Stomach (tissue), 9 donors: ENCODE results near the gene OSBPL2. TPM values are rescaled to one million over a fixed set of nuclear protein-coding genes. Genes with fewer than 3 reads are reported as not detected.

ENCODE experiments used
- DNase-seq, 2 donors: peaks; one replicate each; pipeline versions ENCODE4 v3.0.0 to v3.0.0-alpha.2; 2013 to 2019
- H3K27ac ChIP-seq, 5 donors: fragments of 200-600 bp in 4 of 5; sonication (generic) in 4 of 5; one replicate each; pipeline ENCODE4 v1.5.1; 2013 to 2019; ENCODE audit warnings: mild to moderate bottlenecking in 1 of 5, moderate library complexity in 1 of 5
- H3K27me3 ChIP-seq, 3 donors: fragments of 200-600 bp; sonication (generic); one replicate each; pipeline ENCODE4 v1.5.1; 2017 to 2019; ENCODE audit warnings: mixed run types in 1 of 3
- H3K36me3 ChIP-seq, 4 donors: fragments of 200-600 bp; sonication (generic); 1 replicate in 3 of 4; 2 replicates in 1 of 4; pipeline ENCODE4 v1.5.1; 2016 to 2019
- H3K4me1 ChIP-seq, 4 donors: fragments of 200-600 bp; sonication (generic); one replicate each; pipeline ENCODE4 v1.5.1; 2016 to 2019
- H3K4me3 ChIP-seq, 4 donors: fragments of 200-600 bp; sonication (generic) in 3 of 4; one replicate each; pipeline ENCODE4 v1.5.1; 2016 to 2019; ENCODE audit warnings: mild to moderate bottlenecking in 1 of 4
- H3K9me3 ChIP-seq, 4 donors: fragments of 200-600 bp; sonication (generic); one replicate each; pipeline ENCODE4 v1.5.1; 2016 to 2019
- EP300 ChIP-seq: sonication (generic); formaldehyde crosslinking; IDR thresholded peaks from one replicate; pipeline ENCODE4 v1.6.1; 2017; ENCODE audit warnings: antibody characterized with exemption
- POLR2A ChIP-seq, 4 donors: fragments of 450-650 bp; IDR thresholded peaks; one replicate each; pipeline ENCODE4 v1.6.1; 2016; ENCODE audit warnings: antibody characterized with exemption in 4 of 4, control low read depth in 2 of 4, mild to moderate bottlenecking in 1 of 4, moderate library complexity in 1 of 4
- POLR2AphosphoS5 ChIP-seq, 3 donors: sonication (generic); formaldehyde crosslinking; IDR thresholded peaks; one replicate each; pipeline ENCODE4 v1.6.1; 2016; ENCODE audit warnings: antibody characterized with exemption in 3 of 3
- WGBS, 5 donors: extraction: QIAGEN DNeasy Blood & Tissue Kit in 3 of 5; methylation state at CpG; one replicate each; pipeline versions ENCODE4 v1.1.5 to v1.1.7; 2013 to 2018; 5-methylcytosine and 5-hydroxymethylcytosine counted together
- intact Hi-C: fragments of 100-400 bp; cut with DNase I; formaldehyde crosslinking; loops from one replicate; pipeline ENCODE4 v1.15.1; 2023; ENCODE audit warnings: low total_unique reads
- polyA plus RNA-seq, 3 donors: library from polyadenylated mRNA; stranded (reverse); fragments of 200-250 nt; gene quantifications; one replicate each; pipeline ENCODE4 v1.2.3, GENCODE V29; 2013
- total RNA-seq, 5 donors: library from RNA; depleted of rRNA; stranded (reverse); fragments of >200 nt; gene quantifications; one replicate each; pipeline versions ENCODE4 v1.1.0 to v1.2.3, GENCODE V29; 2014 to 2016
- TF ChIP-seq, protein P1 (sequence below), 7 experiments: fragments of 450-650 bp in 4 of 7; fragments of 200-600 bp in 3 of 7; sonication (generic) in 3 of 7; IDR thresholded peaks; one replicate each; pipeline ENCODE4 v1.5.1; 2016 to 2019; ENCODE audit warnings: antibody characterized with exemption in 7 of 7, control low read depth in 2 of 7, mild to moderate bottlenecking in 1 of 7
- donor health status: healthy with polysubstance abuse.
- donor health status: Bipolar disorder and iron deficiency.
- donor health status: healthy.

Gene OSBPL2
- total and polyA plus RNA-seq, 8 donors: 15.1 to 83.4 (median 36.7) TPM

DNA sequence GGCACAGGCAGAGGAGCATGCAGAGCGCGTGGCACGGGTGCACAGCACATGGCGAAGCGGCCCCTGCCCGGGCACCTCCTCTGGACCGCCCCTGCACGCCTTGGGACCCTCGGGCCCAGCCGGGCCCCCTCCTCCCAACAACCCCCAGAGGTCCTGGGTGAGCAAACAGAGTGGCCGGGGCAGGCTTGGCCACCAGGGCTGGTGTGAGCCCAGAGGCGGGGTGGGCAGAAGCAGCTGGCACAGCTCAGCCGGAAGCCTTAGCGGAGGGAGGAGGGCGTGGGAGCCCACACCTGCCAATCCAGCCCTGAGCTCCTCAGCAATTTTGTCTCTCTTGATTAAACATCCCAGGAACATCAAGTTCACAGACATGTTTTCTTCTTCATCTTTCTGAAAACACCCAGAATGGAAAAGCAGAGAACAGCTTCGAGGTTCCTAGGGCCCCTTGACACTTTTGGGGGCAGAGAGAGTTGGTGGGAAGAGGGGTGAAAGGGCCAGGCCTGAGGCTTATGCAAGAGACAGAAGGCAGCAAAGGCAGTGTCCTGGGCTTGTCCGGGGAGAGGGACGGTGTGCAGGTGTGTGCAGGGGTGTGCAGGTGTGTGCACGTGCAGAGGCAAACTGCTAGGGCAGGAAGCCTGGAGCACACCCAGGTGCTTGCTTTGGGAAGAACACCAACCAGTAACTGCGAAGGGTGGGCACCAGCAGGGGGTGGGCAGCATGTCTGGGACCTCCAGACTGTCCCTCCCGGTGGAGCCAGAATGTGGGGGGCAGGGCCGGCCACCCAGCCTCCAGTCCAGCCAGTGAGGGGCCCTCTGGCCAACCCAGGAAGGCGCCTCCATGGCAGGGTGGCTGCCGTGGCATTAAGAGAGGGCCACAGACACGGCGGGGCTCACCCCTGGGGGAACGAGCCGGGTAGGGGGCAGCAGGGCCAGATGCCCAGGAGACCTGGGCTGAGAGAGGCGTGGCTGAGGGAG lies 23.0 kb upstream of the OSBPL2 start:
- TF ChIP-seq, protein P1, sequence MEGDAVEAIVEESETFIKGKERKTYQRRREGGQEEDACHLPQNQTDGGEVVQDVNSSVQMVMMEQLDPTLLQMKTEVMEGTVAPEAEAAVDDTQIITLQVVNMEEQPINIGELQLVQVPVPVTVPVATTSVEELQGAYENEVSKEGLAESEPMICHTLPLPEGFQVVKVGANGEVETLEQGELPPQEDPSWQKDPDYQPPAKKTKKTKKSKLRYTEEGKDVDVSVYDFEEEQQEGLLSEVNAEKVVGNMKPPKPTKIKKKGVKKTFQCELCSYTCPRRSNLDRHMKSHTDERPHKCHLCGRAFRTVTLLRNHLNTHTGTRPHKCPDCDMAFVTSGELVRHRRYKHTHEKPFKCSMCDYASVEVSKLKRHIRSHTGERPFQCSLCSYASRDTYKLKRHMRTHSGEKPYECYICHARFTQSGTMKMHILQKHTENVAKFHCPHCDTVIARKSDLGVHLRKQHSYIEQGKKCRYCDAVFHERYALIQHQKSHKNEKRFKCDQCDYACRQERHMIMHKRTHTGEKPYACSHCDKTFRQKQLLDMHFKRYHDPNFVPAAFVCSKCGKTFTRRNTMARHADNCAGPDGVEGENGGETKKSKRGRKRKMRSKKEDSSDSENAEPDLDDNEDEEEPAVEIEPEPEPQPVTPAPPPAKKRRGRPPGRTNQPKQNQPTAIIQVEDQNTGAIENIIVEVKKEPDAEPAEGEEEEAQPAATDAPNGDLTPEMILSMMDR (IDR thresholded peaks at IDR 0.05): no peak
- TF ChIP-seq POLR2AphosphoS5 (IDR thresholded peaks at IDR 0.05): no peak
- Histone ChIP-seq H3K4me3 (no peak overlapping the region), H3K27ac (no peak overlapping the region), H3K4me1 (peaks cover 9 to 12% (median 10%) of the 10 kb centered on the region in 4 donors), H3K27me3 (peaks cover 26 to 91% (median 79%) of the 10 kb centered on the region in 3 donors), H3K36me3 (no peaks in the 10 kb centered on the region), H3K9me3 (no peaks in the 10 kb centered on the region)
- 65 to 75% (median 73%) methylated on average over 17 to 29 of the region's 29 CpGs for WGBS, 5 donors
- no peak for DNase-seq
- intact Hi-C loops: no loop called here

DNA sequence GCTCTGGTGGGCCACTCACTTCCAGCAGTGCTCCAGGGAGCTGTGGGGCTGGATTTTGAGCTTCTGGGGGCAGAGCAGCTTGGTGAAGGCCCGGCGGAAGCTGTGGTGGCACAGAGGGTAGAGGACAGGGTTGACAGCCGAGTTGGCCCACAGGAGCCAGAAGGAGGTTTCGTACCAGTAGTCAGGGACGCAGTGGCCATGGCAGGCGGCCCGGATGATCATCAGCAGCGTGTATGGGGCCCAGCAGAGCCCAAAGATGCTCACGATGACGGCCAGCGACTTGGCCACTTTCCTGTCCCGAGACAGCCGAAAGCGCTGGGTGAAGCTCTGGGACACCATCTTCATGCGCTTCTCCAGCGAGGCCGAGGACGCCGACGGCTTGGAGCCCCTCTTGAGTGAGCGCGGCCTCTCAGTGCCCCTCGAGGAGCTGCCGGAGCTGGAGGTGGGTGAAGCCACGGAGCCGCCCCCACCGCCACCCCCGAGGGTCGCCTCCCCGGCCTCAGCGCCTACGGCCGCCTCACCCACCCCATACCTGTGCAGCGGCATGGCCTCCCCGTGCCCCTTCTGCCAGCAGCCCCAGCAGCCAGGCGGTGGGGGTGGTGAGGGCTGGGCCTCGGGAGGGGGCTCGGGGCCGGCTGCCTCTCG lies 22.2 kb upstream of the OSBPL2 start:
- Histone ChIP-seq H3K9me3 (no peaks in the 10 kb centered on the region), H3K4me3 (no peak overlapping the region), H3K36me3 (no peaks in the 10 kb centered on the region), H3K4me1 (peaks cover 15 to 20% (median 18%) of the 10 kb centered on the region in 4 donors), H3K27me3 (peaks cover 33 to 91% (median 79%) of the 10 kb centered on the region in 3 donors), H3K27ac (no peak overlapping the region)
- TF ChIP-seq POLR2AphosphoS5 (IDR thresholded peaks at IDR 0.05) (no peak), POLR2A (IDR thresholded peaks at IDR 0.05) (no peak), EP300 (no peak)
- TF ChIP-seq, protein P1 (IDR thresholded peaks at IDR 0.05): no peak
- 71 to 80% (median 76%) methylated on average over 23 to 40 of the region's 40 CpGs for WGBS, 5 donors
- DNase-seq: no peak
- intact Hi-C loops: no loop called here

DNA sequence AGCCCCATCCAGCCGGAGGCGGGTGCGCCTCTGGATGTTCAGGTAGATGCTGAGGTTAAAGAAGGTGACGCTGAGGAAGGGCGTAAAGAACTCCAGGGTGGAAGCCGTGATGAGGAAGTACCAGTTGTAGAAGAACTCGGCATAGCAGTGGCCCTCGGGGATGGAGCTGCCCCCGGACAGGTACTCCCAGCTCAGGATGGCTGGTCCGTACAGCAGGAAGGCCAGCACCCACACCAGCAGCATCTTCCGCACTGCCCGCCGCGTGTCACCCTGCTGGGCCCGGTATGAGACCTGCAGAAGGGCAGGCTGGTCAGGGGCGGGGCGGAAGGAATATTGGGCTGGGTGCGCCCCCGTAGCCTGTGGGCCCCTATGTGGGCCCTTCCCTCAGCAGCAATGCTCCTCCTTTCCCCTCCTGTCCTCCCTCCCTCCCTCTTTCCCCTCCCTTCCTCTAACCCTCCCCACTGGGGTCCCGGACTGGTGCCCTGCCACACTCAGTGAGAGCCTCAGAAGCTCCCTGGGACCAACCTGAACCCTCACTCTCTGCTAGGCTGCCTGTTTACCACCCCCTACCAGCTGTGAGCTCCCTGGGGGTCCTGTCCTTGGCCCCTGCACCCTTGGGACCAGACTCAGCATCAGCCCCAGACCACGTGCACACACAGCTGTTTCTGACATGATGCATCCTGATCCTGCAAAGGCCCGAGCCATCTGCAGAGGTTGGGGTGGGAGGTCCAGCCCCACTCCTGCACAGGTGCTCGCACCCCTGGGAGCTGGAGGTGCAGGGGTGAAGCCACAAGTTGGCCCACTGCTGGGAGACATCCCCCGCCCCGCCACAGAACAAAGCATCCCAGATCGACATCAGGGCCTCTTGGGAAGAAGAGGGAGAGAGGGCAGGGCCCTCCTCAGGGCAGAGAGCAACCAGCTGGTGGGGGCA lies 21.4 kb upstream of the OSBPL2 start:
- no peak for DNase-seq
- intact Hi-C loops: no loop called here
- peaks cover 38 to 91% (median 80%) of the 10 kb centered on the region in 3 donors for H3K27me3 ChIP-seq

More for the DNA sequence above, 21.4 kb upstream of the OSBPL2 start:
- peaks cover 15 to 23% (median 19%) of the 10 kb centered on the region in 4 donors for H3K4me1 ChIP-seq
- H3K27ac ChIP-seq: no peak overlapping the region
- TF ChIP-seq EP300: no peak
- TF ChIP-seq POLR2A (IDR thresholded peaks at IDR 0.05): no peak
- TF ChIP-seq POLR2AphosphoS5 (IDR thresholded peaks at IDR 0.05): no peak
- TF ChIP-seq, protein P1 (IDR thresholded peaks at IDR 0.05): no peak
- H3K9me3 ChIP-seq: no peaks in the 10 kb centered on the region
- H3K36me3 ChIP-seq: no peaks in the 10 kb centered on the region
- no peak overlapping the region for H3K4me3 ChIP-seq
- 60 to 73% (median 69%) methylated on average over 18 to 26 of the region's 26 CpGs for WGBS, 5 donors
